Uterus (tissue), 4 donors: ENCODE measurements around the gene ENTREP1. TPM values are rescaled to one million over a fixed set of nuclear protein-coding genes. Genes with fewer than 3 reads are reported as not detected.

Experiments used
- DNase-seq, 2 donors: peaks; one replicate each; pipeline ENCODE4 v3.0.0-alpha.2; 2019 to 2020
- H3K27ac ChIP-seq, 2 donors: fragments of 200-600 bp; sonication (generic); 1 replicate in 1 of 2; 2 replicates in 1 of 2; pipeline ENCODE4 v1.5.1; 2016 to 2018
- H3K27me3 ChIP-seq, 2 donors: fragments of 200-600 bp; sonication (generic); one replicate each; pipeline ENCODE4 v1.5.1; 2018 to 2019; ENCODE audit warnings: control low read depth in 1 of 2
- H3K36me3 ChIP-seq, 2 donors: fragments of 200-600 bp; sonication (generic); one replicate each; pipeline ENCODE4 v1.5.1; 2019; ENCODE audit warnings: control low read depth in 1 of 2
- H3K4me1 ChIP-seq, 2 donors: fragments of 200-600 bp; sonication (generic); one replicate each; pipeline ENCODE4 v1.5.1; 2018 to 2019; ENCODE audit warnings: control low read depth in 1 of 2
- H3K4me3 ChIP-seq, 2 donors: fragments of 200-600 bp; sonication (generic); 1 replicate in 1 of 2; 2 replicates in 1 of 2; pipeline ENCODE4 v1.5.1; 2018 to 2019; ENCODE audit warnings: mild to moderate bottlenecking in 1 of 2
- H3K9me3 ChIP-seq, 2 donors: fragments of 200-600 bp; sonication (generic); one replicate each; pipeline ENCODE4 v1.5.1; 2019; ENCODE audit warnings: control low read depth in 1 of 2
- CTCF ChIP-seq, 4 experiments: fragments of 200-600 bp in 2 of 4; fragments of 450-650 bp in 2 of 4; sonication (generic) in 2 of 4; IDR thresholded peaks; one replicate each; pipeline ENCODE4 v1.5.1; 2016 to 2019; ENCODE audit warnings: antibody characterized with exemption in 4 of 4, mild to moderate bottlenecking in 2 of 4, moderate library complexity in 1 of 4
- POLR2A ChIP-seq, 2 donors: fragments of 450-650 bp; IDR thresholded peaks; one replicate each; pipeline ENCODE4 v1.6.1; 2016; ENCODE audit warnings: antibody characterized with exemption in 2 of 2, mild to moderate bottlenecking in 1 of 2, moderate library complexity in 1 of 2
- intact Hi-C: fragments of 100-400 bp; cut with DNase I; formaldehyde crosslinking; loops from one replicate; pipeline ENCODE4 v1.15.1; 2023; ENCODE audit warnings: low total_unique reads
- total RNA-seq, 4 donors: library from RNA; depleted of rRNA in 3 of 4; stranded (reverse); fragments of >200 nt in 3 of 4; gene quantifications; one replicate each; pipeline versions ENCODE4 v1.1.0 to v1.2.4, GENCODE V29; 2014 to 2023
- donor health status: DM: yes; HTN: yes; CAD: no.

ENTREP1 gene
- total RNA-seq, 4 donors from 2014 or later, result 0.59 to 12.6 (median 6.9) TPM

- TF ChIP-seq POLR2A (IDR thresholded peaks at IDR 0.05), result no peak
- no peak for TF ChIP-seq CTCF (IDR thresholded peaks at IDR 0.05)
- no peaks in the 10 kb centered on the region for H3K9me3 ChIP-seq
- H3K4me1 ChIP-seq, result no peaks in the 10 kb centered on the region
- DNase-seq, result no peak
- no peak overlapping the region for H3K27ac ChIP-seq
- H3K36me3 ChIP-seq, result no peaks in the 10 kb centered on the region
- H3K27me3 ChIP-seq, result no peaks in the 10 kb centered on the region
- H3K4me3 ChIP-seq, result no peak overlapping the region
- intact Hi-C loops, result no loop called here
Measured at GRCh38 chr9:69351227-69351626, 26.2 kb downstream of the ENTREP1 start.

- no peaks in the 10 kb centered on the region for H3K4me1 ChIP-seq
- H3K27ac ChIP-seq, result no peak overlapping the region
- no peak overlapping the region for H3K4me3 ChIP-seq
- no peak for TF ChIP-seq CTCF (IDR thresholded peaks at IDR 0.05)
- no peak for TF ChIP-seq POLR2A (IDR thresholded peaks at IDR 0.05)
- H3K36me3 ChIP-seq, result no peaks in the 10 kb centered on the region
- no peak for DNase-seq
- H3K27me3 ChIP-seq, result no peaks in the 10 kb centered on the region
- no peaks in the 10 kb centered on the region for H3K9me3 ChIP-seq
- intact Hi-C loops, result no loop called here
Measured at GRCh38 chr9:69355232-69355631, 30.2 kb downstream of the ENTREP1 start.

GRCh38 chr9:69357030-69357775 is 32.2 kb downstream of the ENTREP1 start:
- H3K36me3 ChIP-seq, result no peaks in the 10 kb centered on the region
- no peaks in the 10 kb centered on the region for H3K9me3 ChIP-seq
- no peak overlapping the region for H3K4me3 ChIP-seq
- H3K27me3 ChIP-seq, result no peaks in the 10 kb centered on the region
- intact Hi-C loops, result no loop called here
- H3K27ac ChIP-seq, result no peak overlapping the region
- no peak for DNase-seq
- TF ChIP-seq CTCF (IDR thresholded peaks at IDR 0.05) (no peak), POLR2A (IDR thresholded peaks at IDR 0.05) (no peak)
- H3K4me1 ChIP-seq, result no peaks in the 10 kb centered on the region

- Histone ChIP-seq H3K4me1 (no peaks in the 10 kb centered on the region), H3K4me3 (no peak overlapping the region), H3K9me3 (no peaks in the 10 kb centered on the region), H3K27ac (no peak overlapping the region), H3K27me3 (no peaks in the 10 kb centered on the region), H3K36me3 (no peaks in the 10 kb centered on the region)
- DNase-seq, result no peak
- intact Hi-C loops, result no loop called here
- no peak for TF ChIP-seq CTCF (IDR thresholded peaks at IDR 0.05)
- no peak for TF ChIP-seq POLR2A (IDR thresholded peaks at IDR 0.05)
Measured at GRCh38 chr9:69357821-69358220, 32.8 kb downstream of the ENTREP1 start.

GRCh38 chr9:69363191-69363590 is 38.2 kb downstream of the ENTREP1 start:
- DNase-seq, result no peak
- no peaks in the 10 kb centered on the region for H3K27me3 ChIP-seq
- H3K9me3 ChIP-seq, result no peaks in the 10 kb centered on the region
- H3K36me3 ChIP-seq, result no peaks in the 10 kb centered on the region
- H3K4me3 ChIP-seq, result no peak overlapping the region
- no peaks in the 10 kb centered on the region for H3K4me1 ChIP-seq
- intact Hi-C loops, result no loop called here
- TF ChIP-seq POLR2A (IDR thresholded peaks at IDR 0.05) (no peak), CTCF (IDR thresholded peaks at IDR 0.05) (no peak)
- no peak overlapping the region for H3K27ac ChIP-seq
